ENCODE results near the gene NAE1. TPM values are rescaled to one million over a fixed set of nuclear protein-coding genes. Genes with fewer than 3 reads are reported as not detected.

The NAE1 gene
- total RNA-seq, 1 experiment from 2014 or later: 65.7 TPM

- TF ChIP-seq CTCF (IDR thresholded peaks at IDR 0.05; ENCODE audit: unreplicated experiment): no peak
- Mint-ChIP-seq H3K36me3 (ENCODE audit: insufficient read depth, unreplicated experiment) (no peaks in the 10 kb centered on the region), H3K4me1 (ENCODE audit: insufficient read depth, unreplicated experiment) (peaks cover 21% of the 10 kb centered on the region), H3K27me3 (ENCODE audit: insufficient read depth, unreplicated experiment) (no peaks in the 10 kb centered on the region), H3K4me3 (ENCODE audit: unreplicated experiment) (no peak overlapping the region), H3K9me3 (ENCODE audit: unreplicated experiment) (no peaks in the 10 kb centered on the region), H3K27ac (ENCODE audit: low read depth, unreplicated experiment) (no peak overlapping the region)
- intact Hi-C loops (cut with micrococcal nuclease): loop anchor here (5.0 kb wide), 1 partner anchor 387 kb away; no protein-coding TSS in a partner anchor
- POLR2A ChIA-PET: interaction anchor here (1.6 kb wide), 1 partner anchor 207 kb away, joined by 4 read pairs; no protein-coding TSS in a partner anchor
- DNase-seq (ENCODE audit: unreplicated experiment): no peak
- CTCF ChIA-PET: interaction anchor here (0.6 to 12.7 kb wide), 14 partner anchors 11 to 454 kb away, joined by 3 to 197 read pairs (median 4); partner anchors contain the start of gene NAE1
- no TSS peak for BruUV-seq (replicated peaks)
Observed at GRCh38 chr16:66869424-66869823, 38.6 kb upstream of the NAE1 start.

DNA sequence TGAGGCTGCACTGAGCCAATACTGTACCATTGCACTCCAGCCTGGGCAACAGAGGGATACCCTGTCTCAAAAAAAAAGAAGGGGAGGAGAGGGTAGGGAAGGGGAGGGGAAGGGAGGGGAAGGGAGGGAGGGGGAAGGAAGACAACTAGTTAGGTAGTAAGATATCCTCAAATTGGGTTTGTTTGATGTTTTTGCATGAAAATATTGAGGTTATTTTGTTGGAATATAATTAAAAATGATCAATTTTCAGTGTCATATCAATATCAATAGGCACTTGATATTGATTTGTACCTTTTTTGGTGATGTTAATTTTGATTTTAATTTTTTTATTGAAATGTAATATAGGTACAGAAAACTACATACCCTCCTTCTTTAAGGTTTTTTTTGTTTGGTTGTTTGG is 32.9 kb upstream of the NAE1 start:
- intact Hi-C loops (cut with micrococcal nuclease): no loop called here
- Mint-ChIP-seq H3K4me3 (ENCODE audit: unreplicated experiment) (no peak overlapping the region), H3K36me3 (ENCODE audit: insufficient read depth, unreplicated experiment) (no peaks in the 10 kb centered on the region), H3K27ac (ENCODE audit: low read depth, unreplicated experiment) (no peak overlapping the region), H3K27me3 (ENCODE audit: insufficient read depth, unreplicated experiment) (no peaks in the 10 kb centered on the region), H3K9me3 (ENCODE audit: unreplicated experiment) (no peaks in the 10 kb centered on the region), H3K4me1 (ENCODE audit: insufficient read depth, unreplicated experiment) (peaks cover 12% of the 10 kb centered on the region)
- ChIA-PET POLR2A (no interaction called here), CTCF (interaction anchor here (0.7 to 2.2 kb wide), 3 partner anchors 9 to 213 kb away, joined by 3 to 7 read pairs (median 5); no protein-coding TSS in a partner anchor)
- DNase-seq (ENCODE audit: unreplicated experiment): no peak
- TF ChIP-seq CTCF (IDR thresholded peaks at IDR 0.05; ENCODE audit: unreplicated experiment): no peak
- no TSS peak for BruUV-seq (replicated peaks)

DNA sequence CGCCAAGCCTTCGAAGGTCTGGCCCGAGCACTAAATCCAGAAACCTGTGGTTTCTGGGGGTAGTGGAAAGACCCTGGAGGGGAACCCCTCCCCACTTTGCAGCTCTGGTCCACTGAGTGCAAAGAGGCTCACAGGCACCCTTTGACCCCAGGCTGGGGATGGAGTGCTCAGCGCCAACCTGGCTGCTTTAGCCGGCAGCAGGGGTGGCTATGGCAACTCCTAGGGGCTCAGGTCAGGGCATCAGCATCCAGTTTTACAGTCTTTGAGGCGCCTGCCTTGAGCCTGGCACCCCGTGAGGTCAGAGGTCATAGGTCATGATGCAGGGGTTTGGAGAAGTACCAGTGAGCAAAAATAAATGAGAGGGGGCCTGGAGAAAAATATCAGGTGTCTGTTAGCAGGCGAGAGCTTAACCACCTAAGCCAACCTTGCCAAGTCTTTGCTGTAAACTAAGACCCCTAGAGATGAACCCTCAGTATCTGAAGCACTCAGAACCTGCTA is 31.3 kb upstream of the NAE1 start:
- Mint-ChIP-seq H3K27ac (ENCODE audit: low read depth, unreplicated experiment) (no peak overlapping the region), H3K4me1 (ENCODE audit: insufficient read depth, unreplicated experiment) (peaks cover 5% of the 10 kb centered on the region), H3K9me3 (ENCODE audit: unreplicated experiment) (no peaks in the 10 kb centered on the region), H3K27me3 (ENCODE audit: insufficient read depth, unreplicated experiment) (no peaks in the 10 kb centered on the region), H3K4me3 (ENCODE audit: unreplicated experiment) (no peak overlapping the region), H3K36me3 (ENCODE audit: insufficient read depth, unreplicated experiment) (no peaks in the 10 kb centered on the region)
- TF ChIP-seq CTCF (IDR thresholded peaks at IDR 0.05; ENCODE audit: unreplicated experiment): no peak
- intact Hi-C loops (cut with micrococcal nuclease): no loop called here
- BruUV-seq (replicated peaks): no TSS peak
- no peak for DNase-seq (ENCODE audit: unreplicated experiment)
- ChIA-PET POLR2A (interaction anchor here (0.6 kb wide), 1 partner anchor 244 kb away, joined by 3 read pairs; no protein-coding TSS in a partner anchor), CTCF (interaction anchor here (0.6 to 4.3 kb wide), 5 partner anchors 11 to 200 kb away, joined by 3 to 18 read pairs (median 7); partner anchors contain the start of gene NAE1)

- no TSS peak for BruUV-seq (replicated peaks)
- CTCF ChIA-PET: interaction anchor here (0.6 to 5.4 kb wide), 7 partner anchors 9 to 216 kb away, joined by 3 to 43 read pairs (median 3); partner anchors contain the start of gene NAE1
- Mint-ChIP-seq H3K9me3 (ENCODE audit: unreplicated experiment) (no peaks in the 10 kb centered on the region), H3K4me3 (ENCODE audit: unreplicated experiment) (no peak overlapping the region), H3K27ac (ENCODE audit: low read depth, unreplicated experiment) (no peak overlapping the region), H3K4me1 (ENCODE audit: insufficient read depth, unreplicated experiment) (peaks cover 5% of the 10 kb centered on the region), H3K36me3 (ENCODE audit: insufficient read depth, unreplicated experiment) (no peaks in the 10 kb centered on the region), H3K27me3 (ENCODE audit: insufficient read depth, unreplicated experiment) (no peaks in the 10 kb centered on the region)
- intact Hi-C loops (cut with micrococcal nuclease): no loop called here
- DNase-seq (ENCODE audit: unreplicated experiment): no peak
- no peak for TF ChIP-seq CTCF (IDR thresholded peaks at IDR 0.05; ENCODE audit: unreplicated experiment)
- POLR2A ChIA-PET: no interaction called here
Observed at GRCh38 chr16:66859397-66860068, 28.8 kb upstream of the NAE1 start.

Measured in MCF 10A (cell line).